Measurements from ENCODE around the gene KCNMB3. TPM values are rescaled to one million over a fixed set of nuclear protein-coding genes. Genes with fewer than 3 reads are reported as not detected.

Gene KCNMB3
- total RNA-seq, 1 experiment from 2014 or later, result not detected

DNA sequence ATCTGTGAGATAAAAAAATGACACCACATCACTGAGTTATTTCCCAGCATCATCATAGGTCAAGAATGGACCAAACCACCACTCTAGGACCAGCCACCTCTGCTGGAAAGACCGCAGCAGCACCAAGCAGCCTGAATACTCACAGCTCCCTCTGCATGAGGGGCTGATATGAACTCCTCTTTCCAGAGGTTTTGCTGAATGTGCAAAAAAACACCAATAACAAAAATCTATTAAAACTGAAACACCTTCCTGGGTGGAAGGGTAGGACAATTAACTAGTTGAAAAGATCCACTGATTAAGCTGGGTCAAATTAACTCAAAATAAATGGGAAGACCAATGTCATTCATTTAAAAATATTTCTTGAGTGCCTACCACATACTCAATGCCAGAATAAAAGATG is 28.9 kb upstream of the KCNMB3 start:
- no peak for TF ChIP-seq ZNF274 (IDR thresholded peaks at IDR 0.05; ENCODE audit: low read depth, low read length)
- no peak for TF ChIP-seq ATF3 (IDR thresholded peaks at IDR 0.05)
- TF ChIP-seq FOSL1 (IDR thresholded peaks at IDR 0.05; ENCODE audit: low read depth), result no peak
- TF ChIP-seq, protein P1, sequence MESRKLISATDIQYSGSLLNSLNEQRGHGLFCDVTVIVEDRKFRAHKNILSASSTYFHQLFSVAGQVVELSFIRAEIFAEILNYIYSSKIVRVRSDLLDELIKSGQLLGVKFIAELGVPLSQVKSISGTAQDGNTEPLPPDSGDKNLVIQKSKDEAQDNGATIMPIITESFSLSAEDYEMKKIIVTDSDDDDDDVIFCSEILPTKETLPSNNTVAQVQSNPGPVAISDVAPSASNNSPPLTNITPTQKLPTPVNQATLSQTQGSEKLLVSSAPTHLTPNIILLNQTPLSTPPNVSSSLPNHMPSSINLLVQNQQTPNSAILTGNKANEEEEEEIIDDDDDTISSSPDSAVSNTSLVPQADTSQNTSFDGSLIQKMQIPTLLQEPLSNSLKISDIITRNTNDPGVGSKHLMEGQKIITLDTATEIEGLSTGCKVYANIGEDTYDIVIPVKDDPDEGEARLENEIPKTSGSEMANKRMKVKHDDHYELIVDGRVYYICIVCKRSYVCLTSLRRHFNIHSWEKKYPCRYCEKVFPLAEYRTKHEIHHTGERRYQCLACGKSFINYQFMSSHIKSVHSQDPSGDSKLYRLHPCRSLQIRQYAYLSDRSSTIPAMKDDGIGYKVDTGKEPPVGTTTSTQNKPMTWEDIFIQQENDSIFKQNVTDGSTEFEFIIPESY (IDR thresholded peaks at IDR 0.05; ENCODE audit: extremely low read depth, insufficient replicate concordance, low read length), result no peak
- intact Hi-C loops (cut with micrococcal nuclease), result no loop called here
- DNase-seq (ENCODE audit: low read depth, low spot score) (no peak), ATAC-seq (no peak)
- H3K79me2 ChIP-seq (ENCODE audit: insufficient read depth, low read length), result no peaks in the 10 kb centered on the region
- H3K9me3 ChIP-seq (ENCODE audit: control insufficient read depth in 1 of 2, insufficient read depth in 1 of 2, low read depth in 1 of 2, low read length in 2 of 2), result no peaks in the 10 kb centered on the region
- no peak overlapping the region for H2AFZ ChIP-seq (ENCODE audit: low read depth, low read length, poor library complexity, severe bottlenecking)
- ChIA-PET POLR2A (no interaction called here), CTCF (no interaction called here), RAD21 (ENCODE audit: low non-redundant PET in 1 of 2, low total read pairs in 2 of 2, uncharacterized antibody in 2 of 2, unreplicated experiment in 2 of 2) (no interaction called here)
- no peak overlapping the region for H3K9ac ChIP-seq (ENCODE audit: low read length)
- H3K27ac ChIP-seq (ENCODE audit: low read depth, low read length), result no peak overlapping the region
- H3K4me1 ChIP-seq (ENCODE audit: control insufficient read depth in 1 of 2, insufficient read depth in 2 of 2, low read length in 2 of 2), result no peaks in the 10 kb centered on the region
- H3K4me2 ChIP-seq (ENCODE audit: low read length), result no peak overlapping the region
- no peaks in the 10 kb centered on the region for H3K9me2 ChIP-seq (ENCODE audit: insufficient read depth)
- no TSS peak for BruUV-seq (replicated peaks)
- H3K36me3 ChIP-seq (ENCODE audit: control insufficient read depth in 1 of 2, insufficient read depth in 2 of 2, low read length in 2 of 2), result no peaks in the 10 kb centered on the region
- H4K20me1 ChIP-seq (ENCODE audit: insufficient read depth), result no peaks in the 10 kb centered on the region
- no peaks in the 10 kb centered on the region for H3K27me3 ChIP-seq (ENCODE audit: insufficient read depth, low read length)
- no peak overlapping the region for H3K4me3 ChIP-seq (replicated peaks in 1 of 2; ENCODE audit: low read depth in 1 of 2, low read length in 2 of 2)

DNA sequence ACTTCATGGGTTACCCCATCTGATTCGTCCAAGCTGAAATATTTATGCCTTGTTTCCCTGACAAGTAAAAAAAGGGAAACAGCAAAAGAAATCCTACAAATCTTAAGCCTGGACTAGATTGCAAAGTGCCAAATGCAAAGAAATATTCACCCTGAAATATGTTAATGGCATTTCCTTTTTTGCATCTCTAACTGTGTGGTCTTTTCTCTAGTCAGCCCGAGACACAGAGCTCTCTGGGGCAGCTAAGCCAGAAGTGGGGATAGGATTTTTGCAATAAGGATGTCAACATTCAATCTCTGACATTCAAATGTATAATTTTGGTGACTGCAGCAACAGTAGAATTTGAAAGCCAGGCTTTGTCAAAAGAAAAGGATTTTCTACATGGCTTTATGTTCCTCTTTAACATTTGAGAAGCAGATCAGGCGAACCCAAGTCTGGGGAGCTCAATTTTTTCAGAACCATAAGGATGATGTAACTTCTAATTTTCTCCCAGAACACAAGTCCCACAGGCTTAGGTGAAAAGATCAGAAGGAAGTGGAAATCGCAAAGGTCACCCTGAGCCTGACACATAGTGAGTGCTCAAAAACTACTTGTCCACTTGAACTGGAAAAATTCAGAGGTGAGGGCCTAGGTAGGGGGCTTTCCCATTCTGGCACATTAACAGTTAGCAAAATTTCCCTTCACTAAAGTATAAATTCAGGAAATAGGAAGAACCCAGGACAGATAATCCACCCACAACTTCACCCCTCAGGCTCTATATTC is 28.2 kb upstream of the KCNMB3 start:
- intact Hi-C loops (cut with micrococcal nuclease), result no loop called here
- no peaks in the 10 kb centered on the region for H3K27me3 ChIP-seq (ENCODE audit: insufficient read depth, low read length)
- DNase-seq (ENCODE audit: low read depth, low spot score) (no peak), ATAC-seq (no peak)
- H3K9me3 ChIP-seq (ENCODE audit: control insufficient read depth in 1 of 2, insufficient read depth in 1 of 2, low read depth in 1 of 2, low read length in 2 of 2), result no peaks in the 10 kb centered on the region
- no peak overlapping the region for H3K9ac ChIP-seq (ENCODE audit: low read length)
- ChIA-PET CTCF (no interaction called here), POLR2A (no interaction called here), RAD21 (ENCODE audit: low non-redundant PET in 1 of 2, low total read pairs in 2 of 2, uncharacterized antibody in 2 of 2, unreplicated experiment in 2 of 2) (no interaction called here)
- H2AFZ ChIP-seq (ENCODE audit: low read depth, low read length, poor library complexity, severe bottlenecking), result no peak overlapping the region
- no peaks in the 10 kb centered on the region for H3K4me1 ChIP-seq (ENCODE audit: control insufficient read depth in 1 of 2, insufficient read depth in 2 of 2, low read length in 2 of 2)
- H3K4me3 ChIP-seq (replicated peaks in 1 of 2; ENCODE audit: low read depth in 1 of 2, low read length in 2 of 2), result no peak overlapping the region
- no peaks in the 10 kb centered on the region for H3K79me2 ChIP-seq (ENCODE audit: insufficient read depth, low read length)
- H3K27ac ChIP-seq (ENCODE audit: low read depth, low read length), result no peak overlapping the region
- no peaks in the 10 kb centered on the region for H3K9me2 ChIP-seq (ENCODE audit: insufficient read depth)
- BruUV-seq (replicated peaks), result no TSS peak
- H3K36me3 ChIP-seq (ENCODE audit: control insufficient read depth in 1 of 2, insufficient read depth in 2 of 2, low read length in 2 of 2), result no peaks in the 10 kb centered on the region
- H4K20me1 ChIP-seq (ENCODE audit: insufficient read depth), result no peaks in the 10 kb centered on the region
- no peak overlapping the region for H3K4me2 ChIP-seq (ENCODE audit: low read length)
- TF ChIP-seq CEBPB (IDR thresholded peaks at IDR 0.05; ENCODE audit: low read depth) (no peak), POLR2AphosphoS5 (IDR thresholded peaks at IDR 0.05; ENCODE audit: low read depth, low read length) (no peak), TCF7L2 (IDR thresholded peaks at IDR 0.05; ENCODE audit: borderline replicate concordance, extremely low read depth, insufficient read depth, insufficient read length) (no peak), RAD21 (IDR thresholded peaks at IDR 0.05; ENCODE audit: low read depth) (no peak), EZH2 (IDR thresholded peaks at IDR 0.05) (no peak), POLR2A (IDR thresholded peaks at IDR 0.05; ENCODE audit: borderline replicate concordance, extremely low read depth, insufficient read depth, insufficient read length) (no peak), ZNF274 (IDR thresholded peaks at IDR 0.05; ENCODE audit: low read depth, low read length) (no peak), JUND (IDR thresholded peaks at IDR 0.05) (no peak), ELF1 (IDR thresholded peaks at IDR 0.05; ENCODE audit: borderline replicate concordance, low read depth) (no peak), SRF (IDR thresholded peaks at IDR 0.05; ENCODE audit: low read depth) (no peak), ZFX (IDR thresholded peaks at IDR 0.05) (no peak), EGR1 (IDR thresholded peaks at IDR 0.05; ENCODE audit: low read depth) (no peak), ATF3 (IDR thresholded peaks at IDR 0.05) (no peak)
- TF ChIP-seq, protein P2, sequence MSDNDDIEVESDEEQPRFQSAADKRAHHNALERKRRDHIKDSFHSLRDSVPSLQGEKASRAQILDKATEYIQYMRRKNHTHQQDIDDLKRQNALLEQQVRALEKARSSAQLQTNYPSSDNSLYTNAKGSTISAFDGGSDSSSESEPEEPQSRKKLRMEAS (IDR thresholded peaks at IDR 0.05), result no peak

Measured in HCT116 (cell line).